CD4-positive, alpha-beta T cell (primary cell): ENCODE results near the gene ALKBH3. TPM values are rescaled to one million over a fixed set of nuclear protein-coding genes. Genes with fewer than 3 reads are reported as not detected.

Experiments
- ATAC-seq: fragments of 200-7000 bp; cut with Tn5 transposase; one replicate; pipeline ENCODE4 v1.10.0; 2022; ENCODE audit warnings: mild to moderate bottlenecking; ENCODE audit not compliant: poor library complexity
- CTCF ChIA-PET: fragments of 350-600 bp; sonication (Branson Sonifier 250); formaldehyde crosslinking; loops from one replicate; lab custom pipeline; 2021; ENCODE audit warnings: antibody characterized with exemption, inconsistent platforms; lab: Charles Lee
- POLR2A ChIA-PET: fragments of 350-600 bp; sonication (Branson Sonifier 250); formaldehyde crosslinking; loops from one replicate; lab custom pipeline; 2021; ENCODE audit warnings: antibody characterized with exemption, inconsistent platforms; lab: Charles Lee
- DNase-seq, 14 experiments: peaks; one replicate each; pipeline ENCODE4 v3.0.0-alpha.2; 2013 to 2020; ENCODE audit warnings: mixed read lengths in 2 of 14
- H3K27ac ChIP-seq, 2 donors: one replicate each; pipeline versions ENCODE4 v1.5.1 to v1.7.0; 2013; ENCODE audit warnings: low read length in 2 of 2, low read depth in 1 of 2, mild to moderate bottlenecking in 1 of 2
- H3K27me3 ChIP-seq, 2 experiments: 1 replicate in 1 of 2; 2 replicates in 1 of 2; pipeline versions ENCODE4 v1.6.1 to v1.7.0; 2013; ENCODE audit warnings: low read length in 2 of 2, control low read depth in 1 of 2, mild to moderate bottlenecking in 1 of 2, moderate library complexity in 1 of 2; ENCODE audit not compliant: insufficient read depth in 2 of 2, control insufficient read depth in 1 of 2
- H3K36me3 ChIP-seq: one replicate; pipeline ENCODE4 v1.6.1; 2013; ENCODE audit warnings: low read length, control low read depth; ENCODE audit not compliant: insufficient read depth
- H3K4me1 ChIP-seq: one replicate; pipeline ENCODE4 v1.6.1; 2013; ENCODE audit warnings: low read length, control low read depth; ENCODE audit not compliant: insufficient read depth
- H3K4me3 ChIP-seq: one replicate; pipeline ENCODE4 v1.5.1; 2013; ENCODE audit warnings: mild to moderate bottlenecking, low read length, moderate library complexity
- H3K9me3 ChIP-seq, 2 experiments: 1 replicate in 1 of 2; 2 replicates in 1 of 2; pipeline versions ENCODE4 v1.6.1 to v1.7.0; 2013; ENCODE audit warnings: low read length in 2 of 2, mild to moderate bottlenecking in 2 of 2, control low read depth in 1 of 2, moderate library complexity in 1 of 2; ENCODE audit not compliant: control insufficient read depth in 1 of 2, insufficient read depth in 1 of 2
- H3K27ac Mint-ChIP-seq: one replicate; pipeline ENCODE4 v1.8.0; 2020; ENCODE audit warnings: mixed read lengths
- H3K27me3 Mint-ChIP-seq: one replicate; pipeline ENCODE4 v1.8.0; 2021; ENCODE audit warnings: mixed read lengths
- H3K36me3 Mint-ChIP-seq: one replicate; pipeline ENCODE4 v1.8.0; 2021; ENCODE audit warnings: low read depth, mixed read lengths
- H3K4me1 Mint-ChIP-seq: one replicate; pipeline ENCODE4 v1.8.0; 2021; ENCODE audit warnings: low read depth, mixed read lengths
- H3K4me3 Mint-ChIP-seq: one replicate; pipeline ENCODE4 v1.8.0; 2020; ENCODE audit warnings: mild to moderate bottlenecking, mixed read lengths
- H3K9me3 Mint-ChIP-seq: one replicate; pipeline ENCODE4 v1.8.0; 2020; ENCODE audit warnings: mixed read lengths
- CTCF ChIP-seq: fragments of 200-600 bp; IDR thresholded peaks from one replicate; pipeline ENCODE4 v1.8.0; 2022; ENCODE audit warnings: antibody characterized with exemption, mild to moderate bottlenecking
- intact Hi-C, 2 experiments: fragments of 100-400 bp; cut with DNase I in 1 of 2; cut with micrococcal nuclease in 1 of 2; formaldehyde crosslinking; loops; one replicate each; pipeline versions ENCODE4 v1.15.1 to v1.9.0; 2023 to 2025; cut with DNase I, micrococcal nuclease
- total RNA-seq, 174 experiments: library from RNA in 2 of 174; stranded (reverse) in 2 of 174; gene quantifications; one replicate each; pipeline ENCODE4 v1.2.3 and lab custom pipeline; 2021 to 2026

ALKBH3 gene
- total RNA-seq, 2 experiments from 2014 or later, result 16.7 to 17.2 TPM

- H3K9me3 Mint-ChIP-seq, result no peaks in the 10 kb centered on the region
- peaks cover 38% of the 10 kb centered on the region for H3K36me3 Mint-ChIP-seq
- no peak overlapping the region for H3K27ac Mint-ChIP-seq
- H3K4me1 ChIP-seq, result no peaks in the 10 kb centered on the region
- intact Hi-C loops, result no loop called here
- no peak for ATAC-seq
- H3K4me3 ChIP-seq, result no peak overlapping the region
- no peak overlapping the region for H3K4me3 Mint-ChIP-seq
- CTCF ChIA-PET, result no interaction called here
- no peak overlapping the region for H3K27ac ChIP-seq
- H3K27me3 ChIP-seq, result no peaks in the 10 kb centered on the region
- H3K4me1 Mint-ChIP-seq, result no peaks in the 10 kb centered on the region
- no peak for DNase-seq
- POLR2A ChIA-PET, result no interaction called here
- H3K9me3 ChIP-seq, result no peaks in the 10 kb centered on the region
- no peaks in the 10 kb centered on the region for H3K36me3 ChIP-seq
- H3K27me3 Mint-ChIP-seq, result no peaks in the 10 kb centered on the region
- no peak for TF ChIP-seq CTCF
These were observed 47.0 kb upstream of the ALKBH3 start for GRCh38 chr11:43833657-43834073.

- Mint-ChIP-seq H3K9me3 (no peaks in the 10 kb centered on the region), H3K27ac (no peak overlapping the region), H3K27me3 (no peaks in the 10 kb centered on the region), H3K36me3 (peaks cover 44% of the 10 kb centered on the region), H3K4me1 (no peaks in the 10 kb centered on the region), H3K4me3 (no peak overlapping the region)
- Histone ChIP-seq H3K27ac (no peak overlapping the region), H3K36me3 (no peaks in the 10 kb centered on the region), H3K4me1 (no peaks in the 10 kb centered on the region), H3K27me3 (no peaks in the 10 kb centered on the region), H3K4me3 (no peak overlapping the region), H3K9me3 (no peaks in the 10 kb centered on the region)
- TF ChIP-seq CTCF, result no peak
- intact Hi-C loops, result no loop called here
- ChIA-PET POLR2A (no interaction called here), CTCF (no interaction called here)
- ATAC-seq (no peak), DNase-seq (no peak)
These were observed 46.3 kb upstream of the ALKBH3 start for GRCh38 chr11:43834286-43834685.

GRCh38 chr11:43835104-43835503 lies 45.5 kb upstream of the ALKBH3 start:
- Histone ChIP-seq H3K27me3 (no peaks in the 10 kb centered on the region), H3K4me3 (no peak overlapping the region), H3K27ac (no peak overlapping the region), H3K9me3 (no peaks in the 10 kb centered on the region), H3K36me3 (no peaks in the 10 kb centered on the region), H3K4me1 (no peaks in the 10 kb centered on the region)
- Mint-ChIP-seq H3K4me1 (no peaks in the 10 kb centered on the region), H3K27ac (no peak overlapping the region), H3K9me3 (no peaks in the 10 kb centered on the region), H3K27me3 (no peaks in the 10 kb centered on the region), H3K4me3 (no peak overlapping the region), H3K36me3 (peaks cover 50% of the 10 kb centered on the region)
- intact Hi-C loops, result no loop called here
- ATAC-seq (no peak), DNase-seq (no peak)
- ChIA-PET POLR2A (interaction anchor here (0.6 kb wide), 1 partner anchor 114 kb away, joined by 3 read pairs; no protein-coding TSS in a partner anchor), CTCF (no interaction called here)
- TF ChIP-seq CTCF, result no peak
